Measurements from ENCODE around the gene GSTM3. TPM values are rescaled to one million over a fixed set of nuclear protein-coding genes. Genes with fewer than 3 reads are reported as not detected.
"Not testable (repeated sequence)": the region's sequence is repeated elsewhere in the genome, so short reads cannot be mapped to it uniquely, and the experiment has no call there.

The GSTM3 gene
- total and polyA plus RNA-seq, 4 donors, result 17.9 to 146 (median 66.1) TPM

DNA sequence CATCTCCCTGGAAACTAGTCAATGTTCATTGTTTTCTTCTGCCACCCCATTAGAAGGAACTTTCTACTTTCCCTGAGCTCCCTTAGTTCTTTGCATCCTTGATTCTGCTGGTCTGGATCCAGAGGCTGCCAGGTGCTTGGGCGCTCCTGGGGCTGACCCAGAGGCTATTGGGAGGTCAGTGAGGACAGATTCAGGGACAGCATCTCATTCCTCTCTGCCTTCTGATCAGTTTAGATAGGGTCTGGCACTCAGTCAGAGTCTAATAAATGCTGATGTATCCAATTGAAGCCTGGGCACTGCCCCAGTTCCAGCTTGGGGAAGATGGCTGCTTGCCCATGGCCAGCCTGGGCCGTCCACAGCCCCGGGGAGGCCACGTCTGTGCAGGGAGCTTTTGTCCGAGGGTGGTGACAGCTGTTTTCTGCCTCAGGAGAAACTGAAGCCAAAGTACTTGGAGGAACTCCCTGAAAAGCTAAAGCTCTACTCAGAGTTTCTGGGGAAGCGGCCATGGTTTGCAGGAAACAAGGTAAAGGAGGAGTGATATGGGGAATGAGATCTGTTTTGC lies 50.9 kb downstream of the GSTM3 start:
- Histone ChIP-seq H3K36me3 (ENCODE audit: control insufficient read depth in 1 of 2, insufficient read depth in 2 of 2, low read length in 1 of 2) (no peaks in the 10 kb centered on the region), H3K27ac (ENCODE audit: low read depth in 1 of 2, low read length in 2 of 2) (no peak overlapping the region), H3K4me3 (ENCODE audit: low read length in 2 of 2) (no peak overlapping the region), H3K27me3 (ENCODE audit: control insufficient read depth in 1 of 2, insufficient read depth in 2 of 2, low read length in 1 of 2) (no peaks in the 10 kb centered on the region), H3K9me3 (ENCODE audit: control insufficient read depth, low read length) (no peaks in the 10 kb centered on the region), H3K4me1 (ENCODE audit: control insufficient read depth in 1 of 2, insufficient read depth in 2 of 2, low read length in 2 of 2) (no peaks in the 10 kb centered on the region)
- ATAC-seq (ENCODE audit: low FRiP score) (no peak), DNase-seq (no peak)
- intact Hi-C loops (cut with DNase I), result loop anchor here in 1 of 2 donors (5.0 kb wide), 1 partner anchor 143 kb away; the partner anchor contains the start of gene GNAI3
- 38 to 43% methylated on average over 5 to 6 of the region's 6 CpGs for whole genome bisulfite sequencing, 2 donors

DNA sequence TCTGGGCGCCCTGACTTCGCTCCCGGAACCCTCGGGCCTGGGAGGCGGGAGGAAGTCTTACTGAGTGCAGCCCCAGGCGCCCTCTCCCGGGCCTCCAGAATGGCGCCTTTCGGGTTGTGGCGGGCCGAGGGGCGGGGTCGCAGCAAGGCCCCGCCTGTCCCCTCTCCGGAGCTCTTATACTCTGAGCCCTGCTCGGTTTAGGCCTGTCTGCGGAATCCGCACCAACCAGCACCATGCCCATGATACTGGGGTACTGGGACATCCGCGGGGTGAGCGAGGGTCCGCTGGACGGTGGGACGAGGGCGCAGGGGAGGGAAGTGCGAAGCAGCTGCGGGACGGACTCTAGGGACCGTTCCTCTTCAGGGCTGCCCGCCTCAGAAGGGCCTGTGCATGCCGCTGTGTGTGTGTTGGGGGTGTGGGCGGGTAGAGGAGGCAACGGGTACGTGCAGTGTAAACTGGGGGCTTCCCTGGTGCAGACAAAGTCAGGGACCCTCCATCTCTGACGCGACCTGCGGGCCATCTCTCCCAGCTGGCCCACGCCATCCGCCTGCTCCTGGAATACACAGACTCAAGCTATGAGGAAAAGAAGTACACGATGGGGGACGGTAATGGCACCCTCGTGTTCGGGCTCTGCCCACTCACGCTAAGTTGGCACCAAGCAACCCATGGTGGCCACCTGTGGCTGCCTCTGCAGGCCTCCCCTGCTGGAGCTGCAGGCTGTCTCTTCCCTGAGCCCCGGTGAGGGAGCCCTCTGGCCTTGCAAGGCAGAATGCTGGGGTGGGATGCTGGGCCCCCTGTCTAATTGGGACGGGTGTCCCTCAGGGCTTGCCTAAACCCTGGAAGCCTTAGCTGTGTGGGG lies 53.0 kb downstream of the GSTM3 start, which contains the start of gene GSTM1:
TSS of gene GSTM1 (plus strand) at position 177 of the 859 bp plus-strand sequence. CDS start at position 234, 57 bp downstream.
- WGBS, 2 donors, result 1 to 2% methylated on average over 19 to 46 of the region's 46 CpGs
- DNase-seq (peak in 1 of 2 donors; percentile 93), ATAC-seq (ENCODE audit: low FRiP score) (no peak)
- H3K27ac ChIP-seq (ENCODE audit: low read depth in 1 of 2, low read length in 2 of 2), result peak within 1 kb of the TSS in 1 of 2 donors; percentile 66
- no peaks in the 10 kb centered on the region for H3K36me3 ChIP-seq (ENCODE audit: control insufficient read depth in 1 of 2, insufficient read depth in 2 of 2, low read length in 1 of 2)
- intact Hi-C loops (cut with DNase I), result loop anchor here in 1 of 2 donors (2.0 to 5.0 kb wide), 2 partner anchors 47 to 141 kb away; partner anchors contain the start of gene GNAI3
- no peaks in the 10 kb centered on the region for H3K4me1 ChIP-seq (ENCODE audit: control insufficient read depth in 1 of 2, insufficient read depth in 2 of 2, low read length in 2 of 2)
- H3K4me3 ChIP-seq (ENCODE audit: low read length in 2 of 2), result peak within 1 kb of the TSS in 1 of 2 donors; percentile 37
- H3K9me3 ChIP-seq (ENCODE audit: control insufficient read depth, low read length), result no peaks in the 10 kb centered on the region
- H3K27me3 ChIP-seq (ENCODE audit: control insufficient read depth in 1 of 2, insufficient read depth in 2 of 2, low read length in 1 of 2), result no peaks in the 10 kb centered on the region

DNA sequence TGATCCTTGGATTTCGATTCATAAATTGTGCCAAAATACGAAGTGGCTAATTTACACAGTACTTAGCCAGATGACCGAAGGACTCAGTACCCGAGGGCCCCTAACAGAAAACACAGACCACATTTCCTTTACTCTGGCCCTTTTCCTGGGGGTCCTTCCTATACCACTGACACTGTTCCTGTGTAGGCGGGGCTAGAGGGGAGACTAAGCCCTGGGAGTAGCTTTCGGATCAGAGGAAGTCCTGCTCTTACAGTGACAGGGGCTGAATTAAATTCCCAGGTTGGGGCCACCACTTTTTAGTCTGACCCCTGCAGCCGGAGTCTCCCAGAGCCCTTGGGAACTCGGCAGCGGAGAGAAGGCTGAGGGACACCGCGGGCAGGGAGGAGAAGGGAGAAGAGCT lies 53.7 kb downstream of the GSTM3 start:
- intact Hi-C loops (cut with DNase I), result loop anchor here in 1 of 2 donors (2.0 to 5.0 kb wide), 2 partner anchors 46 to 140 kb away; partner anchors contain the start of gene GNAI3
- not testable (repeated sequence) for H3K27me3 ChIP-seq (ENCODE audit: control insufficient read depth in 1 of 2, insufficient read depth in 2 of 2, low read length in 1 of 2); H3K4me1 ChIP-seq (ENCODE audit: control insufficient read depth in 1 of 2, insufficient read depth in 2 of 2, low read length in 2 of 2); H3K36me3 ChIP-seq (ENCODE audit: control insufficient read depth in 1 of 2, insufficient read depth in 2 of 2, low read length in 1 of 2); H3K9me3 ChIP-seq (ENCODE audit: control insufficient read depth, low read length); DNase-seq; ATAC-seq (ENCODE audit: low FRiP score); H3K4me3 ChIP-seq (ENCODE audit: low read length in 2 of 2)
- peak overlapping the region in 1 of 2 donors; percentile 66 for H3K27ac ChIP-seq (ENCODE audit: low read depth in 1 of 2, low read length in 2 of 2)
- 16 to 18% methylated on average over 10 to 11 of the region's 11 CpGs for WGBS, 2 donors

DNA sequence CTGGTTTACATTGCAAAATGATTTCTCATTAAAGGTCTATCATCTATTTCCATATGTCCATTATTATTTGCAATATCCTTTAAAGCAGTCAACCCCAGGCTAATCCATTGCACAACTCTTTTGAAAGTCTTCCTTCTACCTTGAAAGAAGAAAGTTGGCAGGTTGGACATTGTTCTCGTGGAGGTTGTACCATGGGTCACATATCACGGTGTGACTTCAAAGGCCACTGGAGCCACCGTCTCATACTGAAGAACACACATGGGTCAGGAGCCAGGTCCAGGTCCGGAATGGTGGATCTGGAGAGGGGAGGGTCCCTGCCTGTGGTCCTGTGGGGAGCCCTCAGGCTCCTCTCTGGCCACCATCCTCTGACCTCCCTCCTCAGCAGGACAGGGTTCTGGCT lies 54.9 kb downstream of the GSTM3 start:
- H3K36me3 ChIP-seq (ENCODE audit: control insufficient read depth in 1 of 2, insufficient read depth in 2 of 2, low read length in 1 of 2); DNase-seq; H3K4me3 ChIP-seq (ENCODE audit: low read length in 2 of 2); ATAC-seq (ENCODE audit: low FRiP score); H3K27me3 ChIP-seq (ENCODE audit: control insufficient read depth in 1 of 2, insufficient read depth in 2 of 2, low read length in 1 of 2); H3K9me3 ChIP-seq (ENCODE audit: control insufficient read depth, low read length); H3K27ac ChIP-seq (ENCODE audit: low read depth in 1 of 2, low read length in 2 of 2); H3K4me1 ChIP-seq (ENCODE audit: control insufficient read depth in 1 of 2, insufficient read depth in 2 of 2, low read length in 2 of 2): not testable (repeated sequence)
- WGBS, 2 donors, result 94% methylated on average over 4 of the region's 4 CpGs
- intact Hi-C loops (cut with DNase I), result loop anchor here in 1 of 2 donors (2.0 to 5.0 kb wide), 2 partner anchors 45 to 139 kb away; partner anchors contain the start of gene GNAI3

DNA sequence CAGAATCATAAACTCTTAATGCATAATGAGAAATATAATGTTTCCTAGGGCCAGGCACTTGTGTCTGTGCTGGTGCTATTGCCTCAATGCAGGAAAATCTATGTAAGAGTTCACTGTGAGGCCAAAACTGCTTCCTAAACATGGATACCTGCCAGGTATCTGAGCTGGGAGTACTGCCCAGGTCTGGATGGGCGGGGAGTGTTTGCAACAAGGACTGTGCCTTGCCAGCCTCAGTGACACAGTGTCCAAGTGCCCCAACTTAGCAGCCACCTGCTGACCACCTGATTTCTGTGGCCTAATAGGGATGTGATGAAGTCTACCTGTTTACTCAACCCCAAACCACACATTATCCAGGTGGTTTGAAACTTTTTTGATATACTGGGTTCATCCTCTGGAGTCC lies 55.4 kb downstream of the GSTM3 start:
- 59 to 60% methylated on average over 1 of the region's 1 CpG for WGBS, 2 donors
- intact Hi-C loops (cut with DNase I), result loop anchor here in 1 of 2 donors (5.0 kb wide), 1 partner anchor 138 kb away; the partner anchor contains the start of gene GNAI3
- not testable (repeated sequence) for ATAC-seq (ENCODE audit: low FRiP score)

DNA sequence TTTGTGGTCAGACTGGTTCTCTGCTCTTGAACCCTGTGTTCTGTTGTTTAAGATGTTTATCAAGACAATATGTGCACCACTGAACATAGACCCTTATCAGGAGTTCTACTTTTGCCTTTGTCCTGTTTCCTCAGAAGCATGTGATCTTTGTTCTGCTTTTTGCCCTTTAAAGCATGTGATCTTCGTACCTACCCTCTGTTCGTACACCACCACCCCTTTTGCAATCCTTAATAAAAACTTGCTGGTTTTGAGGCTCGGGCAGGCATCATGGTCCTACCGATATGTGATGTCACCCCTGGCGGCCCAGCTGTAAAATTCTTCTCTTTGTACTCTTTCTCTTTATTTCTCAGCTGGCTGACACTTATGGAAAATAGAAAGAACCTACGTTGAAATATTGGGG lies 56.1 kb downstream of the GSTM3 start:
- H3K9me3 ChIP-seq (ENCODE audit: control insufficient read depth, low read length); H3K4me1 ChIP-seq (ENCODE audit: control insufficient read depth in 1 of 2, insufficient read depth in 2 of 2, low read length in 2 of 2); H3K27me3 ChIP-seq (ENCODE audit: control insufficient read depth in 1 of 2, insufficient read depth in 2 of 2, low read length in 1 of 2); DNase-seq; H3K36me3 ChIP-seq (ENCODE audit: control insufficient read depth in 1 of 2, insufficient read depth in 2 of 2, low read length in 1 of 2); H3K4me3 ChIP-seq (ENCODE audit: low read length in 2 of 2); ATAC-seq (ENCODE audit: low FRiP score); H3K27ac ChIP-seq (ENCODE audit: low read depth in 1 of 2, low read length in 2 of 2): not testable (repeated sequence)
- WGBS, 2 donors, result 92 to 95% methylated on average over 6 of the region's 6 CpGs
- intact Hi-C loops (cut with DNase I), result loop anchor here in 1 of 2 donors (5.0 kb wide), 1 partner anchor 137 kb away; the partner anchor contains the start of gene GNAI3

More for the DNA sequence above, 55.4 kb downstream of the GSTM3 start:
- not testable (repeated sequence) for H3K27ac ChIP-seq (ENCODE audit: low read depth in 1 of 2, low read length in 2 of 2); H3K36me3 ChIP-seq (ENCODE audit: control insufficient read depth in 1 of 2, insufficient read depth in 2 of 2, low read length in 1 of 2); DNase-seq; H3K27me3 ChIP-seq (ENCODE audit: control insufficient read depth in 1 of 2, insufficient read depth in 2 of 2, low read length in 1 of 2); H3K9me3 ChIP-seq (ENCODE audit: control insufficient read depth, low read length); H3K4me3 ChIP-seq (ENCODE audit: low read length in 2 of 2); H3K4me1 ChIP-seq (ENCODE audit: control insufficient read depth in 1 of 2, insufficient read depth in 2 of 2, low read length in 2 of 2)

Other genes starting within 250 kb of the GSTM3 start
- gene CYB561D1, start 246.9 kb downstream of the GSTM3 start, total RNA-seq, result 10 to 100 TPM; 10.6 TPM
- gene CYB561D1, start 246.9 kb downstream of the GSTM3 start, polyA plus RNA-seq, result 1 to 10 TPM; 5.4 to 5.7 TPM
- 1 to 10 TPM; 3.8 to 7.7 TPM for gene AMIGO1, start 231.3 kb downstream of the GSTM3 start, total RNA-seq
- 1 to 10 TPM; 3.1 to 4.5 TPM for gene AMIGO1, start 231.3 kb downstream of the GSTM3 start, polyA plus RNA-seq
- not detected for gene GPR61, start 201.2 kb downstream of the GSTM3 start, total RNA-seq
- not detected for gene GPR61, start 201.2 kb downstream of the GSTM3 start, polyA plus RNA-seq
- gene GNAI3, start 192.4 kb downstream of the GSTM3 start, total RNA-seq, result 1 to 10 TPM; 7.0 to 8.2 TPM
- 1 to 10 TPM; 3.0 to 3.3 TPM for gene GNAI3, start 192.4 kb downstream of the GSTM3 start, polyA plus RNA-seq
- gene GNAT2, start 121.4 kb downstream of the GSTM3 start, total RNA-seq, result not detected
- not detected for gene GNAT2, start 121.4 kb downstream of the GSTM3 start, polyA plus RNA-seq
- gene AMPD2, start 121.2 kb downstream of the GSTM3 start, total RNA-seq, result 10 to 100 TPM; 59.7 to 77.1 TPM
- 10 to 100 TPM; 19.8 to 85.9 TPM for gene AMPD2, start 121.2 kb downstream of the GSTM3 start, polyA plus RNA-seq
- gene GSTM4, start 84.9 kb downstream of the GSTM3 start, total RNA-seq, result 10 to 100 TPM; 15.0 to 29.8 TPM
- gene GSTM4, start 84.9 kb downstream of the GSTM3 start, polyA plus RNA-seq, result 10 to 100 TPM; 33.8 to 53.1 TPM
- 100 to 1,000 TPM in 1 of 2 donors, 10 to 100 TPM in 1; 48.3 to 136 TPM for gene GSTM2, start 73.0 kb downstream of the GSTM3 start, total RNA-seq
- gene GSTM2, start 73.0 kb downstream of the GSTM3 start, polyA plus RNA-seq, result 100 to 1,000 TPM in 1 of 2 donors, 10 to 100 TPM in 1; 17.5 to 279 TPM
- 10 to 100 TPM in 1 of 2 donors, not detected in 1; 63.8 TPM for gene GSTM1, start 53.2 kb downstream of the GSTM3 start, total RNA-seq
- gene GSTM1, start 53.2 kb downstream of the GSTM3 start, polyA plus RNA-seq, result 10 to 100 TPM; 42.4 to 54.4 TPM
- gene GSTM5, start 28.8 kb downstream of the GSTM3 start, total RNA-seq, result 10 to 100 TPM in 1 of 2 donors, 1 to 10 TPM in 1; 5.7 to 23.4 TPM
- 10 to 100 TPM in 1 of 2 donors, 1 to 10 TPM in 1; 8.6 to 10.8 TPM for gene GSTM5, start 28.8 kb downstream of the GSTM3 start, polyA plus RNA-seq
- not detected for gene EPS8L3, start 22.9 kb upstream of the GSTM3 start, total RNA-seq
- 10 to 100 TPM in 1 of 2 donors, under 1 TPM in 1; 0.46 to 36.7 TPM for gene EPS8L3, start 22.9 kb upstream of the GSTM3 start, polyA plus RNA-seq
- gene CSF1, start 169.8 kb upstream of the GSTM3 start, total RNA-seq, result 10 to 100 TPM; 66.8 to 69.1 TPM
- gene CSF1, start 169.8 kb upstream of the GSTM3 start, polyA plus RNA-seq, result 10 to 100 TPM in 1 of 2 donors, 1 to 10 TPM in 1; 5.0 to 31.4 TPM
- gene AHCYL1, start 243.7 kb upstream of the GSTM3 start, total RNA-seq, result 10 to 100 TPM; 69.0 to 79.0 TPM
- 10 to 100 TPM; 41.9 to 50.0 TPM for gene AHCYL1, start 243.7 kb upstream of the GSTM3 start, polyA plus RNA-seq

Measured in aorta (tissue), 5 donors.